Vagina (tissue), 2 donors: Measurements from ENCODE around the gene ZNF79. TPM values are rescaled to one million over a fixed set of nuclear protein-coding genes. Genes with fewer than 3 reads are reported as not detected.

ENCODE experiments used
- DNase-seq, 2 donors: peaks; one replicate each; pipeline ENCODE4 v3.0.0-alpha.2; 2017; ENCODE audit errors: extremely low spot score in 2 of 2
- H3K27ac ChIP-seq: fragments of 200-600 bp; sonication (generic); one replicate; pipeline ENCODE4 v1.5.1; 2019
- H3K27me3 ChIP-seq: fragments of 200-600 bp; sonication (generic); one replicate; pipeline ENCODE4 v1.5.1; 2019
- H3K36me3 ChIP-seq, 2 donors: fragments of 200-600 bp; sonication (generic); one replicate each; pipeline ENCODE4 v1.5.1; 2017 to 2019
- H3K4me1 ChIP-seq: fragments of 200-600 bp; sonication (generic); one replicate; pipeline ENCODE4 v1.5.1; 2019
- H3K4me3 ChIP-seq, 2 donors: fragments of 200-600 bp; sonication (generic); 1 replicate in 1 of 2; 2 replicates in 1 of 2; pipeline ENCODE4 v1.5.1; 2016 to 2019
- H3K9me3 ChIP-seq: fragments of 200-600 bp; sonication (generic); one replicate; pipeline ENCODE4 v1.5.1; 2019
- POLR2A ChIP-seq, 2 donors: fragments of 450-650 bp; IDR thresholded peaks; one replicate each; pipeline ENCODE4 v1.6.1; 2017; ENCODE audit warnings: antibody characterized with exemption in 2 of 2, mild to moderate bottlenecking in 2 of 2, moderate library complexity in 2 of 2
- POLR2AphosphoS5 ChIP-seq, 2 donors: sonication (generic); formaldehyde crosslinking; IDR thresholded peaks; one replicate each; pipeline ENCODE4 v1.9.0; 2017; ENCODE audit warnings: antibody characterized with exemption in 2 of 2, mild to moderate bottlenecking in 2 of 2, low read depth in 1 of 2; ENCODE audit not compliant: insufficient read depth in 1 of 2
- intact Hi-C: fragments of 100-400 bp; cut with DNase I; formaldehyde crosslinking; loops from one replicate; pipeline ENCODE4 v1.15.1; 2023
- total RNA-seq: library from RNA; depleted of rRNA; stranded (reverse); fragments of >200 nt; gene quantifications from one replicate; pipeline ENCODE4 v1.2.3, GENCODE V29; 2016
- TF ChIP-seq, protein P1 (sequence below), 3 experiments: fragments of 450-650 bp in 2 of 3; fragments of 200-600 bp in 1 of 3; sonication (generic) in 1 of 3; IDR thresholded peaks; one replicate each; pipeline ENCODE4 v1.5.1; 2017 to 2019; ENCODE audit warnings: antibody characterized with exemption in 3 of 3, mild to moderate bottlenecking in 2 of 3, moderate library complexity in 2 of 3

The ZNF79 gene
- total RNA-seq, 1 donor from 2014 or later: 13.3 TPM

DNA sequence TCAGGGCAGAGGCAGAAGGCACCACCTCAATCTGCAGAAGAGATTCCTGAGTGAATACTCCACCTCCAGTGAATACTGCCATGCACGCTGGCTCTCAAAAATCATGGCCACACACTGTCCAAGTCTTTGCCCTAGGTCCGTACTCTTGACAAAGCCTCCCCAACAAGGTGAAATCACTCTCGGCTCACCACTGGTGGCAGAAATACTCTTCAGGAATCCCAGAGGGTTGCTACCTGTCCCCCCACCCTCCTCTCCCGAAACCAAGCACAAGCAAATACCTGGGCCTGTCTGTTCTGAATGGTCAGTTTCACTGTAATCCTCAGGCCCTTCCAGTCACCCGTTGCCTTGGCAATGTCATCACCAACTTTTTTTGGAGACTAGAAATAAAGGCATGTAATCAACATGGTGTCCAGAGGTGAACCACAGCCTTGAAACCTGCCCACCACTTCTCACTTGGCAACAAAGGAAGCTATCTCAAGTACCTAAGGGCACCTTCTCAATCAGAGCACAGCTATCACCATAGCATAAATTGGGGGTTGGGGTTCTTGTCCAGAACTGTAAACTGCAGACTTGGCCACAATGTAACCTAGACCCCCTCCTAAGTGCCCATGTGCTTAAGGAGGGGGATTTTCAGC is 25.3 kb downstream of the ZNF79 start:
- peaks cover 0 to 44% of the 10 kb centered on the region in 2 donors for H3K36me3 ChIP-seq
- H3K27ac ChIP-seq: peak overlapping the region; percentile 74
- no peaks in the 10 kb centered on the region for H3K9me3 ChIP-seq
- peak overlapping the region; percentile 61 to 94 for H3K4me3 ChIP-seq
- H3K4me1 ChIP-seq: peaks cover 38% of the 10 kb centered on the region
- DNase-seq: no peak
- H3K27me3 ChIP-seq: no peaks in the 10 kb centered on the region
- intact Hi-C loops: no loop called here
- TF ChIP-seq, protein P1, sequence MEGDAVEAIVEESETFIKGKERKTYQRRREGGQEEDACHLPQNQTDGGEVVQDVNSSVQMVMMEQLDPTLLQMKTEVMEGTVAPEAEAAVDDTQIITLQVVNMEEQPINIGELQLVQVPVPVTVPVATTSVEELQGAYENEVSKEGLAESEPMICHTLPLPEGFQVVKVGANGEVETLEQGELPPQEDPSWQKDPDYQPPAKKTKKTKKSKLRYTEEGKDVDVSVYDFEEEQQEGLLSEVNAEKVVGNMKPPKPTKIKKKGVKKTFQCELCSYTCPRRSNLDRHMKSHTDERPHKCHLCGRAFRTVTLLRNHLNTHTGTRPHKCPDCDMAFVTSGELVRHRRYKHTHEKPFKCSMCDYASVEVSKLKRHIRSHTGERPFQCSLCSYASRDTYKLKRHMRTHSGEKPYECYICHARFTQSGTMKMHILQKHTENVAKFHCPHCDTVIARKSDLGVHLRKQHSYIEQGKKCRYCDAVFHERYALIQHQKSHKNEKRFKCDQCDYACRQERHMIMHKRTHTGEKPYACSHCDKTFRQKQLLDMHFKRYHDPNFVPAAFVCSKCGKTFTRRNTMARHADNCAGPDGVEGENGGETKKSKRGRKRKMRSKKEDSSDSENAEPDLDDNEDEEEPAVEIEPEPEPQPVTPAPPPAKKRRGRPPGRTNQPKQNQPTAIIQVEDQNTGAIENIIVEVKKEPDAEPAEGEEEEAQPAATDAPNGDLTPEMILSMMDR (IDR thresholded peaks at IDR 0.05): no peak
- TF ChIP-seq POLR2AphosphoS5 (IDR thresholded peaks at IDR 0.05; ENCODE audit: insufficient read depth in 1 of 2, low read depth in 1 of 2): no peak
- no peak for TF ChIP-seq POLR2A (IDR thresholded peaks at IDR 0.05)

GRCh38 chr9:127450243-127450760 is 26.1 kb downstream of the ZNF79 start:
- TF ChIP-seq POLR2AphosphoS5 (IDR thresholded peaks at IDR 0.05; ENCODE audit: insufficient read depth in 1 of 2, low read depth in 1 of 2) (no peak), POLR2A (IDR thresholded peaks at IDR 0.05) (no peak)
- TF ChIP-seq, protein P1 (IDR thresholded peaks at IDR 0.05): no peak
- no peak for DNase-seq
- Histone ChIP-seq H3K9me3 (no peaks in the 10 kb centered on the region), H3K27me3 (no peaks in the 10 kb centered on the region), H3K4me3 (peak overlapping the region; percentile 61 to 94), H3K27ac (peak overlapping the region; percentile 74), H3K4me1 (peaks cover 38% of the 10 kb centered on the region), H3K36me3 (peaks cover 0 to 36% of the 10 kb centered on the region in 2 donors)
- intact Hi-C loops: no loop called here

DNA sequence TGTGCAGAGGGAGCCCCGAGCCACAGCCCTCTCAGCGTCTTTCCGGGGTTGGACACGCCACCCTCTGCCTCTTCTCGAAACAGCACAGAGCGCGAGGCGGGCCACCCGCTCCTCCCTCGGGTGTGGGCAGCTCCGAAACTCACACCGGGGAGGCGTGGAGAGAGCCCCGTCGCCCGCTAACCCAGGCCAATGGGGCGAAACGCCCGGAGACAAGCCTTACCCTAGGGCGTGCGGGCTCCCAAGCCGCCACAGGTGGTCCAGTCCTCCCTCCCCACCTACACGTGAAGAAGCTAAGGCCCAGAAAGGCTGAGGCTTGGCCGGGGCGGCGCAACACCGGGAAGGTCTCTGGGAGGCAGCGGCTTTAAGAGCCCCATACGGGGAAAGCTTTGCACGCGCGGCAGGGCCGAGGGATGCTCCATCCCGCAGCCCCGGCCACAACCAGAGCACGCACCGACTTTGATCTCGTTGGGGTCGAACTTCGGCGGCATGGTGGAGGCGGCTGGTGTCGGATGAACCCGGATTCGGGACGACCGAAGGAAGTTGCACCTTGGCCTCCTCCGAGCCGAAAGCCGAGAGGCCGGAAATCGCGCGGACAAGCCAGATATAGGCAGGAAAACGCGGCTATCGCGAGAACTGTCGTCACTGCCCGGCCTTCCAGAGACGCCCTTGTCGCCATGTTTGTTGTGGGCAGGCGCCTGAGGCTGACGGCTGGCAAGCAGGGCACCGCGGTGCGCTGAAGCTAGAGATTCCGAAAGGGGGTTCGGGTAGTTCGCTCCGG is 26.8 kb downstream of the ZNF79 start, which contains the start of the genes LRSAM1 and RPL12:
TSS of gene LRSAM1 (plus strand) at position 681 of the 778 bp plus-strand sequence. CDS start 3,018 bp downstream, outside the sequence.
TSS of gene RPL12 (minus strand) at position 577 of the 778 bp plus-strand sequence. CDS start at position 488, 89 bp downstream.
- TF ChIP-seq POLR2A (IDR thresholded peaks at IDR 0.05) (peak in 1 of 2 donors; percentile 97), POLR2AphosphoS5 (IDR thresholded peaks at IDR 0.05; ENCODE audit: insufficient read depth in 1 of 2, low read depth in 1 of 2) (peak; percentile 93 to 100)
- TF ChIP-seq, protein P1 (IDR thresholded peaks at IDR 0.05): peak in 1 of 3 experiments; percentile 6
- Histone ChIP-seq H3K27me3 (no peaks in the 10 kb centered on the region), H3K4me1 (peaks cover 38% of the 10 kb centered on the region), H3K36me3 (peaks cover 0 to 34% of the 10 kb centered on the region in 2 donors), H3K4me3 (peak within 1 kb of the TSS; percentile 61 to 94), H3K9me3 (no peaks in the 10 kb centered on the region), H3K27ac (peak within 1 kb of the TSS; percentile 74)
- DNase-seq: peak in 1 of 2 donors; percentile 97
- intact Hi-C loops: no loop called here

DNA sequence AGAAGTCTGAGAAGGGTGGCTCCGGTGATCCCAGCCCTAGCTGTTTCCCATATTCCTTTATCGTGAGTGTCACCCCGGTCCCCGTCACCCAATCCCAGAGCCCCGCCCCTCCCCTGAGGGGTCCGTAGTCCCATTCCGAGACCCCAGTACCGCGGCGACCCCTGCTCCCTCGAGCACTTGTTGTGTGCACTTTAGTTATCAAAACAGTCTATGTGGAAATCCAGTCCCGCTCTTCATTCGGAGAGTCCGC is 27.4 kb downstream of the ZNF79 start:
- Histone ChIP-seq H3K4me3 (peak overlapping the region; percentile 61 to 94), H3K27me3 (no peaks in the 10 kb centered on the region), H3K9me3 (no peaks in the 10 kb centered on the region), H3K4me1 (peaks cover 38% of the 10 kb centered on the region), H3K27ac (peak overlapping the region; percentile 74), H3K36me3 (peaks cover 0 to 28% of the 10 kb centered on the region in 2 donors)
- DNase-seq: peak in 1 of 2 donors; percentile 90
- intact Hi-C loops: no loop called here
- TF ChIP-seq POLR2A (IDR thresholded peaks at IDR 0.05) (no peak), POLR2AphosphoS5 (IDR thresholded peaks at IDR 0.05; ENCODE audit: insufficient read depth in 1 of 2, low read depth in 1 of 2) (no peak)
- TF ChIP-seq, protein P1 (IDR thresholded peaks at IDR 0.05): no peak
